Adrenal gland (tissue), 12 donors: ENCODE results near the gene PRKN. TPM values are rescaled to one million over a fixed set of nuclear protein-coding genes. Genes with fewer than 3 reads are reported as not detected.

ENCODE experiments used
- DNase-seq, 7 donors: peaks; one replicate each; pipeline ENCODE4 v3.0.0-alpha.2; 2019 to 2020
- H3K27ac ChIP-seq, 5 donors: fragments of 200-600 bp; sonication (generic) in 4 of 5; 1 replicate in 3 of 5; 2 replicates in 2 of 5; pipeline versions ENCODE4 v1.5.1 to v1.8.0; 2016 to 2020; ENCODE audit warnings: mild to moderate bottlenecking in 1 of 5
- H3K27me3 ChIP-seq: fragments of 200-600 bp; 2 replicates; pipeline ENCODE4 v1.8.0; 2021
- H3K36me3 ChIP-seq, 2 donors: fragments of 200-600 bp; replicated peaks in 1 of 2; 1 replicate in 1 of 2; 2 replicates in 1 of 2; pipeline versions ENCODE4 v1.5.1 to v1.8.0; 2018 to 2022
- H3K4me1 ChIP-seq, 2 donors: fragments of 200-600 bp; replicated peaks in 1 of 2; 1 replicate in 1 of 2; 2 replicates in 1 of 2; pipeline versions ENCODE4 v1.5.1 to v1.8.0; 2018 to 2021
- H3K4me3 ChIP-seq, 4 donors: fragments of 200-600 bp; sonication (generic) in 3 of 4; one replicate each; pipeline ENCODE4 v1.5.1; 2016 to 2018
- H3K9me3 ChIP-seq, 3 donors: fragments of 200-600 bp; sonication (generic) in 1 of 3; replicated peaks in 1 of 3; 1 replicate in 2 of 3; 2 replicates in 1 of 3; pipeline versions ENCODE4 v1.5.1 to v1.8.0; 2016 to 2021
- POLR2A ChIP-seq, 2 donors: fragments of 450-650 bp; IDR thresholded peaks; one replicate each; pipeline ENCODE4 v1.6.1; 2017; ENCODE audit warnings: antibody characterized with exemption in 2 of 2, mild to moderate bottlenecking in 2 of 2, moderate library complexity in 1 of 2
- WGBS, 4 donors: extraction: QIAGEN DNeasy Blood & Tissue Kit in 2 of 4; methylation state at CpG; one replicate each; pipeline versions ENCODE4 v1.1.5 to v1.1.7; 2013 to 2017; 5-methylcytosine and 5-hydroxymethylcytosine counted together
- intact Hi-C, 2 donors: fragments of 100-400 bp; cut with DNase I; formaldehyde crosslinking; loops; one replicate each; pipeline versions ENCODE4 v1.14.1 to v1.15.0; 2022 to 2023
- polyA plus RNA-seq, 3 donors: library from polyadenylated mRNA; stranded (reverse); fragments of 200-250 nt in 2 of 3; fragments of 350-450 nt in 1 of 3; fragmentation: Illumina TruSeq in 1 of 3; extraction: RNeasy Lipid Tissue Mini Kit (QIAGEN cat#74804) in 1 of 3; gene quantifications; one replicate each; pipeline ENCODE4 v1.2.3, GENCODE V29; 2013 to 2014
- total RNA-seq, 9 donors: library from RNA; depleted of rRNA in 4 of 9; stranded (reverse); fragments of >200 nt in 4 of 9; fragments of 120-200 nt in 1 of 9; fragmentation: NEBNext Ultra II Directional in 1 of 9; extraction: Animal tissue kit (Norgen Biotek cat#: 25700) in 1 of 9; gene quantifications; one replicate each; pipeline versions ENCODE4 v1.1.0 to v1.2.4, GENCODE V29; 2013 to 2023
- TF ChIP-seq, protein P1 (sequence below), 6 experiments: fragments of 450-650 bp in 4 of 6; fragments of 200-600 bp in 2 of 6; sonication (generic) in 1 of 6; IDR thresholded peaks; 1 replicate in 5 of 6; 2 replicates in 1 of 6; pipeline versions ENCODE4 v1.5.1 to v1.8.0; 2016 to 2021; ENCODE audit warnings: antibody characterized with exemption in 6 of 6, mild to moderate bottlenecking in 2 of 6, moderate library complexity in 1 of 6
- donor health status: healthy with polysubstance abuse.
- donor health status: Bipolar disorder and iron deficiency.
- donor health status: DM: yes; HTN: yes; CAD: no.
- donor health status: DM: no; HTN: no; CAD: no.
- donor health status: DM: no; HTN: no; CAD: no.
- donor health status: DM: yes; HTN: yes; CAD: no.

The PRKN gene
- total and polyA plus RNA-seq, 12 donors = 1.9 to 159 (median 13.3) TPM

DNA sequence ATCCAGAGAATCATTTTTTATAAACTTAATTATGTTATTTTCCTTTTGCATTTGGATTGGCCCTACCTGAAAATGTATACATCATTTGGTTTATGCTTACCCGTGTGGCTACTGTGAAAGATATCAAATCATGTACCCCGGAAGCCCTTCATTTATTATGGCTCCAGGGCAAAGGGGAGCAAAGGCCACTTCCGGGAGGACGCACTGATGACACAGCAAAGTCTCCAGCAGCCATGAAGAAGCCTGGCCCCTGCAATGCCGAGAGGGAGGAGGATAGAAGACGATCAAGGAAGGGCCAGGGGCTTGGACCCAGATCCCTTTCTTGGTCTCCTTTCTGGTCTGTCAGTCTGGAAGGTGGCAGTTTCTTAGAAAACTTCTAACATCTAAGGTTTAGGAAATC lies 1073.4 kb downstream of the PRKN start:
- Histone ChIP-seq H3K36me3 (no peaks in the 10 kb centered on the region), H3K4me1 (no peaks in the 10 kb centered on the region), H3K27me3 (no peaks in the 10 kb centered on the region), H3K9me3 (no peaks in the 10 kb centered on the region), H3K4me3 (no peak overlapping the region), H3K27ac (no peak overlapping the region)
- intact Hi-C loops = no loop called here
- no peak for DNase-seq
- 78 to 94% (median 85%) methylated on average over 6 of the region's 6 CpGs for WGBS, 4 donors
- TF ChIP-seq, protein P1, sequence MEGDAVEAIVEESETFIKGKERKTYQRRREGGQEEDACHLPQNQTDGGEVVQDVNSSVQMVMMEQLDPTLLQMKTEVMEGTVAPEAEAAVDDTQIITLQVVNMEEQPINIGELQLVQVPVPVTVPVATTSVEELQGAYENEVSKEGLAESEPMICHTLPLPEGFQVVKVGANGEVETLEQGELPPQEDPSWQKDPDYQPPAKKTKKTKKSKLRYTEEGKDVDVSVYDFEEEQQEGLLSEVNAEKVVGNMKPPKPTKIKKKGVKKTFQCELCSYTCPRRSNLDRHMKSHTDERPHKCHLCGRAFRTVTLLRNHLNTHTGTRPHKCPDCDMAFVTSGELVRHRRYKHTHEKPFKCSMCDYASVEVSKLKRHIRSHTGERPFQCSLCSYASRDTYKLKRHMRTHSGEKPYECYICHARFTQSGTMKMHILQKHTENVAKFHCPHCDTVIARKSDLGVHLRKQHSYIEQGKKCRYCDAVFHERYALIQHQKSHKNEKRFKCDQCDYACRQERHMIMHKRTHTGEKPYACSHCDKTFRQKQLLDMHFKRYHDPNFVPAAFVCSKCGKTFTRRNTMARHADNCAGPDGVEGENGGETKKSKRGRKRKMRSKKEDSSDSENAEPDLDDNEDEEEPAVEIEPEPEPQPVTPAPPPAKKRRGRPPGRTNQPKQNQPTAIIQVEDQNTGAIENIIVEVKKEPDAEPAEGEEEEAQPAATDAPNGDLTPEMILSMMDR (IDR thresholded peaks at IDR 0.05) = no peak
- TF ChIP-seq POLR2A (IDR thresholded peaks at IDR 0.05) = no peak

DNA sequence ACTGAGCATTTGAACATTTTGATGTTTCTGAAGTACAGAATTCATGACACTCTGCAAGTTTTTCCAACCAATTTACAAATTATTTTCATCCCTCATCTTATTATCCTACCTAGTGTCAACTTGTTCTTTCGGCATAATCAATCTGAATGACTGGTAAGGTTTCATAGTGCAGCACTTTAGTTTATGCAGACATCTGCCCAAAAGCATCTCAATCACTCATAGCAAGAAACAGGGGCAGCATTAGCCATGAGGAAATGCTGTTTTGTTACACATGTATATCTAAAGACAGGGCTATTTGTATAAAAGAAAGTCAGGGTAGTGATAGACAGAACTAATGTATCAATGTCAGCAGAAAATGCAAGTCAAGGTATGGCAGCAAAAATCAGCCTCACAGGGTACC lies 1075.6 kb downstream of the PRKN start:
- DNase-seq = no peak
- Histone ChIP-seq H3K4me3 (no peak overlapping the region), H3K36me3 (no peaks in the 10 kb centered on the region), H3K4me1 (no peaks in the 10 kb centered on the region), H3K27ac (no peak overlapping the region), H3K27me3 (no peaks in the 10 kb centered on the region), H3K9me3 (no peaks in the 10 kb centered on the region)
- intact Hi-C loops = no loop called here
- TF ChIP-seq POLR2A (IDR thresholded peaks at IDR 0.05) = no peak
- TF ChIP-seq, protein P1 (IDR thresholded peaks at IDR 0.05) = no peak
- 94 to 100% (median 96%) methylated on average over 1 of the region's 1 CpG for WGBS, 4 donors

DNA sequence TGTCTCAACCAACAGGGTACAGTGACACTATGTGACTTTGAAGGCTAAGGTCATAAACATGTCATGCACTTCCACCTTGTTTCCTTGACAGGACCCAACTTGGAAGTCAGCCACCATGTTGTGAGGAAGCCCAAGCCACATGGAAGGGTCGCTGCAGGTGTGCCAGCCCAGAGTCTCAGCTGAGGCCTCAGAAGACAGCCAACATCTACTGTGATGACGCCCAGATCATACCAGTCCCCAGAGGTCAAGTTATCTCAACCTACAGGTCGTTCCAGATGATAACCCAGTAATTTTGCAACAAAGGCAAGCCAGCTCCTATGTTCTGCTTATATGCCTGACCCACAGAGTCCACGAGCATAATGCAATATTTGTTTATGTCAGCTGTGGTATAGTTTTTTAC lies 1077.7 kb downstream of the PRKN start:
- Histone ChIP-seq H3K4me1 (no peaks in the 10 kb centered on the region), H3K4me3 (no peak overlapping the region), H3K27me3 (no peaks in the 10 kb centered on the region), H3K9me3 (no peaks in the 10 kb centered on the region), H3K36me3 (no peaks in the 10 kb centered on the region), H3K27ac (no peak overlapping the region)
- WGBS, 4 donors = 82 to 88% (median 84%) methylated on average over 3 to 4 of the region's 4 CpGs
- no peak for DNase-seq
- intact Hi-C loops = no loop called here
- TF ChIP-seq, protein P1 (IDR thresholded peaks at IDR 0.05) = no peak
- no peak for TF ChIP-seq POLR2A (IDR thresholded peaks at IDR 0.05)

DNA sequence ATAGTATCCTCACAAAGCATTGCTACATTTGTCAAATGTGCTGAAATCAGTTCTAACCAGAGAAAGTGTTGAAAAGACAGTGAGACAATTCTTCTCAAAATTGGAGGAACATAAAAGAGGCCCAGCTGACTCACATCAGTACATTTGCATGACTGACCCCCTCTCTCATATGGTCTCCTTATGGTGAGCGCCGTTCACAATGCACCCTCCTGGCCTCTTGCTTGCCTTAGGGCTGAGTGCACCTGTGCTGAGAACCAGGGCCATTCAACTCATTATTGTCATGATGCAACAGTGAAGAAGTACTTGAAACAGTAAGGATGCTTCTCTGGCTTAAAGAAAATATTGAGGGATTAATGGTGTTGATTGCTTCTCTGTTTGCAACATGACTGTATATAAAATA lies 1078.5 kb downstream of the PRKN start:
- H3K27me3 ChIP-seq = no peaks in the 10 kb centered on the region
- no peaks in the 10 kb centered on the region for H3K9me3 ChIP-seq
- DNase-seq = no peak
- TF ChIP-seq POLR2A (IDR thresholded peaks at IDR 0.05) = no peak
- TF ChIP-seq, protein P1 (IDR thresholded peaks at IDR 0.05) = no peak
- H3K27ac ChIP-seq = no peak overlapping the region
- 89 to 96% (median 92%) methylated on average over 2 of the region's 2 CpGs for WGBS, 4 donors
- no peaks in the 10 kb centered on the region for H3K4me1 ChIP-seq
- H3K36me3 ChIP-seq = no peaks in the 10 kb centered on the region
- intact Hi-C loops = no loop called here
- H3K4me3 ChIP-seq = no peak overlapping the region
